Cardiac septum (tissue), 1 donor: Measurements from ENCODE around the gene GMDS. TPM values are rescaled to one million over a fixed set of nuclear protein-coding genes. Genes with fewer than 3 reads are reported as not detected.

Experiments used
- DNase-seq: peaks from one replicate; pipeline ENCODE4 v3.0.0-alpha.2; 2020; ENCODE audit warnings: low spot score
- intact Hi-C: fragments of 100-400 bp; cut with DNase I; formaldehyde crosslinking; loops from one replicate; pipeline ENCODE4 v1.14.0; 2022
- total RNA-seq: library from RNA; stranded (reverse); fragmentation: NEBNext Ultra II Directional; extraction: Animal tissue kit (Norgen Biotek cat#: 25700); gene quantifications from one replicate; pipeline ENCODE4 v1.2.1, GENCODE V29; 2021
- donor health status: DM: no; HTN: no; CAD: no.

Gene GMDS
- total RNA-seq, 1 donor from 2014 or later = 6.3 TPM

DNA sequence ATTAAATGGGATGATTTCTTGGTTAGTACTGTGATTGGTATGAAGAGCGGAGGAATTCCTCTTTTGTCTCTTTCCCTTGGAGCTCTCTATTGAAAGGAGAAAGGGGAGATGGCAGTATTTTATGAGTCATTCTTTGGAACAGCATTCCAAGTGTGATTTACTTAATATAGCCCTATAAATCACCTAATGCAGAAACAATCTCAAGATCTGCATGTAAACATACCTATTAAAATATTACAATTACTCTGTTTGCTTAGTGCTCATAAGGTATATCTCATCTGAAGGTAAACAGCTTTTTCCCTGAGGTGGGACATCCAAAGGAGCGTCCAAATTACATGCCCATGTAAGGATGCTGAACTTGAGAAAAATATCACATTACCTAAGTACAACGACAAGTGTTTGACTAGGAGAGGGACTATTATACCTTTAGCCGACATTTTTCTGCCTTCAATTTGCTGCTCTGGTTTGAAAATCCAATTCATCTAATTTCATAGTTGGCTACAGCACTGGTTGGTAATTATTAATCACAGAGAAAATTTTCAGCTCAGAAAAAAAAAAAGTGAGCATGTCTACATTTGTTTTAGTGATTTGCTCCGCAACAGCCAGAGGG is 406.7 kb downstream of the GMDS start:
- intact Hi-C loops = loop anchor here (10.0 kb wide), 1 partner anchor 186 kb away; no protein-coding TSS in a partner anchor
- DNase-seq = no peak

DNA sequence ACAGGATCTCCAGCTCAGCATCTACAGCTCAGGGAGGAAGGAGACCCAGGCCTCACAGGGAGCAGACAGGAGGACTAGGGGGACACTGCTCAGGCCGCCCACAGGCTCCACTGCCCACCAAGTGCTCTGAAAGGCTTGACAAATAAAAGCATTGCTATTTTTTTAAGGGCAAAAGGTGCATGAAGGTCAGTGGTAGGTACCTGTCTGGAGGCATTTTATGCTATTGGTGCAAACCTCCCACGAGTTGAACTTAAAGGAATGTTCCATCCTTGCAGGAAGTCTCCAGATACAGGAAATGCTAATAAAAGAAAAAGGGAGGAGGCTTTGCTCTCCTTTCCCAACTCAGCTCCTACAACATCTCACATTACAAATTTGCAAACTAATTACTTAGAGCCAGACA is 407.6 kb downstream of the GMDS start:
- no peak for DNase-seq
- intact Hi-C loops = loop anchor here (10.0 kb wide), 1 partner anchor 187 kb away; no protein-coding TSS in a partner anchor

DNA sequence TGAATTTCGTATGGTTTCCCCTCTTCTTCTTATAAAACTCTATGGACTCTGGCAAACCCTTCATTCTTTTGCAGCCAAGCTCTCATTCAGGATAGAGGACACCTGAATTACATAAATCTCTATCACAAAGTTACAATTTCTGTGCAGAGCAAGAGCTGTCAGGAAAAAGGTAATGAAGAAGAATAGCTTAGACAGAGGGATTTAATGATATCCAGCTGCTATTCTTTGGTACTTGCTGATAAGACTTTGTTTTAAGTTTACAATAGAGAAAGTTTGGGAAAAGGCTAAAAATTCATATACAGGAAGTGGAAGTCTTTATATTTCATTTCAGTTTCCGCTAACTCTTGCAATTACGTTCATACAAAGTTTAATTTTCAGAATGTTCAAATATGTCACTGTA is 408.7 kb downstream of the GMDS start:
- intact Hi-C loops = loop anchor here (10.0 kb wide), 1 partner anchor 188 kb away; no protein-coding TSS in a partner anchor
- DNase-seq = no peak

DNA sequence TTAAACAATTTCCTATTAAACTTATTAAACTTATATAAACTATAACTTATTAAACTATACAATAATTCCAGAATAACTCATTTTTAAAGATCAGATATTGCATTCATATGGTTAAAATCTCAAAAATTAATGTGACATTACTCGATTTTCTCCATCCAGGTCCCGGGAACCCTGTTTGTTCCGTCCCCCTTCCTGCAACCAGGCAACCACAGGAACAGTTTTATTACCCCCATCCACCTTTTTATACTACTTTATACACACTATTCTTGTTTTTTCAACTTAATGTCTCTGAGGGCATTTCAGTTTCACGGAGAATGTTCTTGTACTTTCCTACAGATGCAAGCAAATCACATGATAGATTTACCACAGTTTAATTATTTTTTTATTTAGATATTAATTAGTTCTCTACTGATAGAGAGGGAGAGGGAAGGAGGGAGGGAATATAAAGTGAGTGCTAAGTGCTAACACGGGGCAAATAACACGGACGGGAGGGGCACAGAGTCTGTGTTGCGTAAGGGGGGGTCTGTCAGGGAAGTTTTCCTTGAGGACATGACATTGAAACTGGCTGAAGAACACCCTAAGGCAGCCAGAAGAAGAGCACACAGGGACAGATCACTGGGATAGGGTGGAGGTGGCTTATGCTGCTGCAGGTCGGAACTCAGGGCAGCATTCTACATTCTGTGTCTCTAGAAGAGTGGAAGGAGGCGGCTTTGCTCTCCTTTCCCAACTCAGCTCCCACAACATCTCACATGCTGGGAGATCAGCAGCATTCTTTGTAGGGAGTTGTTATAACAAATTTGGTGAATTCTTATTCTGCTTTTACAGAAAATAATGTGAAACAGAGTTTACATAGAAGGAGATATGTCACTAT is 410.5 kb downstream of the GMDS start:
- DNase-seq = no peak
- intact Hi-C loops = loop anchor here (10.0 kb wide), 1 partner anchor 190 kb away; no protein-coding TSS in a partner anchor

DNA sequence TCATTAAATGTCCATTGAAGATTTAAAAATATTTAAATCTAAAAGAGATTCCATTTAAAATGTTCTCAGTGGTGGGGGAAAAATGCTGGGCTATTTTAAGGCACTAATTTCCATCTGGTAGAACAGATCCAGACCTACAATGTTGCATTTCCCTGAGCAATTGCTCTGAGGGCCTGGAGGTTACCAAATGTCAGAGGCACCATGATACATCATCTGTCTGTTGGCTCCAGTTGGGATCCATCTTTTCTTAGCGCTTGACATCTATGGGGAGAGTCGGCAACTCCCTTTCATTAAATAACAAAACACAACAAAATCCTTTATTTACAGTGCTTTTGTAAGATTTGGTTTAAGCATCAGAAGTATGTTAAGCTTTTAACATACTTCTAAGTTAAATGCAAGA is 411.2 kb downstream of the GMDS start:
- intact Hi-C loops = loop anchor here (10.0 kb wide), 1 partner anchor 191 kb away; no protein-coding TSS in a partner anchor
- no peak for DNase-seq

DNA sequence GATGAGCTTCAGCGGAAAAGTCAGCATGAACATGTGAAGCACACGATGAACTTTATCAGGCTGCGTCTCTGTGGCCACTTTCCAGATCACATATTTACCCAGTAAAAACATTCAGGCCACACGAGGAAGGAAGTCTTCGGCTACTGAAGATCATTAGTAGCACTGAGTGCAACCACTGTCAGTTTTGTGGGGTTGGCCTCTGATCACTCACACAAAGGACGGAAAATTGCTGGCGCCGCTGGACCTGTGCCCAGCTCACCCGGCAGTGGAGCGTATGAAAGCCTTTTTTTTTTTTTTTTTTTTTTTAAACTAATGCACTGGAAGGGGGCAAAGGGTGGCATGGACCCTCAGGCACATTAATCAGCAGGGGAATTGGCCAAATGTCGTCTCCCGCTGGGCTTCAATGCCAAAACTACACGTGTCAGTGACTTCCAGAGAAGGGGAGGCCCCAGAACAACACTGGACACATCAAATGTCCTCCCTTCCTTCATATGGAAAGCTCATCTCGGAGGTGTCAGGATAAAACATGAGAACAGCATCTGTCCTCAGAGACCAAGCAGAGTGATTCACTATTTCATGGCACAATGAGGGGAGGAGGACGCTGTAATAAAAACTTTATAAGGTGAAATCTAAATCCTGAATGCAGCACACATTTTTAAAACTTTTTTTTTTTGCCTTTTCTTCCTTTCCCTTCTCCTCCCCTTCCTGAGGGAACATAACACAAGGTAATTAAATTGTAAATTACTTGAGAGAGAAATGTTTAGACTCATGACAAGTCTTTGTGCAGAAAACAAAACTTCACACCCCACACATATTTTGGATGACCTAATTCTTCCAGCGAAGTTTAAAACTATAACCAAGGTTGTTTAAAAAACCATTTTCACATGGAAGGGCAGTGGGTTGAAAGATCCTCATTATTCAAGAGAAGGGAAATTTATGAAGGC is 412.3 kb downstream of the GMDS start:
- intact Hi-C loops = loop anchor here (10.0 kb wide), 1 partner anchor 192 kb away; no protein-coding TSS in a partner anchor
- DNase-seq = no peak

DNA sequence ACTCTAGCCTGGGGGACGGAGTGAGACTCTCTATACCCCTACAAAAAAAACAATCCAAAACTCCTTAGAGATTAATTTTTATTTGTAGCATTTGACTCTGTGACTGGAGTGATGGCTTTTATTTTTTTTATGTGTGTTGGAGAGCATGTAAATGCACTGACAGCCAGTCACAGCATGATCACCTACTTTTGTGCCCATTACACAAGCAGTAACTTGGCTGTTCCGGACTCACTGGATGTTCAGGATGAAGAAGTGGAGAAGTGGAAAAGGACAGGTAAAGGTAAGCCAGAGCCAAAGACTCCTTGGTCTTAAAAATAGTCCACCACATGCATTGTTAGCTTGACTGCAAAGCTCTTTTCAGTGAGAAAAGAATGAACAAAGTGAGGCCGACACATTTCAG is 413.0 kb downstream of the GMDS start:
- no peak for DNase-seq
- intact Hi-C loops = loop anchor here (10.0 kb wide), 1 partner anchor 192 kb away; no protein-coding TSS in a partner anchor

DNA sequence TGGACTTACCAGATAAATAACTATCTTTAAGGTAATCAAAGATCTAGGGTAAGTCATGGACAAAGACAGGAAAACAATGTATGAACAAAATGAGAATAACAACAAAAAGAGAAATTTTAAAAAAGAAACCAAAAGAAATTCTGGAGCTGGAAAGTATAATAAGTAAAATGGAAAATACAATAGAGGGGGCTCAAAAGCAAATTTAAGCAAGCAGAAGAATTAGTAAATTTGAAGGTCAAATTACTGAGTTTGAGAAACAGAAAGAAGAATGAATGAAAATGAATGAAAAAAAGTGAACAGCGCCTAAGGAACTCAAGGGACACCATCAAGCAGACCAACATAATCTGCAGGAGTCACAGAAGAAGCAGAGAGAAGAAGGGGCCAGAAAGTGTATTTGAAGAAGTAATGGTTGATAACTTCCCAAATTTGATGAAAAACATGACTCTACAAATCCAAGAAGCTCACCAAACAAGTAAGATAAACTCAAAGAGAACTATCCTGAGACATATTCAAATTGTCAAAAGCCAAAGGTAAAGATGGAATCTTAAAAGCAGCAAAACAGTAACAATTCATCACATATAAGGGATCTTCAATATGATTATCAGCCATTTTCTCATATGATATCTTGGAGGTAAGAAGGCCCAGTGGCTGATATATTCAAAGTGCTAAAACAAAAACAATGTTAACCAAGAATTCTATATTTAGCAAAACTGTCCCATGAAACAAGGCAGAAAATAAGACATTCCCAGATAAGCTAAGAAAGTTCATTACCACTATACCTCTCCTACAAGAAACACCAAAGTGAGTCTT is 417.2 kb downstream of the GMDS start:
- intact Hi-C loops = no loop called here
- DNase-seq = no peak

DNA sequence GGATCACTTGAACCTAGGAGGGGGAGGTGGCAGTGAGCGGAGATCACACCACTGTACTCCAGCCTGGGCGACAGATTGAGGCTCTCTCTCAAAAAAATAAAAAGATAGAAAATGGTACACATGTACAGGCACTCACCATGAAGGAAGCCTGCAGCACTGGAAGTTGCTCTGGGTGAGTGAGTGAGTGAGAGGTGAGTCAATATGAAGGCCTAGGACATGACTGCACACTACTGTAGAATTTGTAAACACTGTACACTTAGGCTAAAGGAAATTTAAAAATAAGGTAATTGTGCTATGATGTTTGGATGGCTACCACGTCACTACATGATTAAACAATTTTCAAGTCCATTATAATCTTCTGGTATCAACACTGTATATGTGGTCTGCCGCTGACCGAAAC is 419.5 kb downstream of the GMDS start:
- intact Hi-C loops = no loop called here
- DNase-seq = no peak

DNA sequence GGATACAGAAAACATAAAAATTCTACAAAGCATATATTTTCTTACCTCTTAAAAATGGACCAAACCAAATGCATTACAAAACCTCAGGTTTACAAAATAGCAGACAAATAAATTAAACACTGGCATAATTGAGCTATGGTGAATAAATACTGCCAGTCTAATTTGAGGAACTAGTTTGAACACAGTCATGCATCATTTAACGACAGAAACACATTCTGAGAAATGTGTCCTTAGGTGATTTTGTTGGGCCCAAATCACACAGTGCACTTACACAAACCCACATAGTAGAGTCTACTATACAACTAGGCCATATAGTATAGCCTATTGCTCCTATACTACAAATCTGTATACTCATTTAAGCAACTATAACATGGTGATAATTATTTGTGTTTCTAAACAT is 420.1 kb downstream of the GMDS start:
- no peak for DNase-seq
- intact Hi-C loops = no loop called here

DNA sequence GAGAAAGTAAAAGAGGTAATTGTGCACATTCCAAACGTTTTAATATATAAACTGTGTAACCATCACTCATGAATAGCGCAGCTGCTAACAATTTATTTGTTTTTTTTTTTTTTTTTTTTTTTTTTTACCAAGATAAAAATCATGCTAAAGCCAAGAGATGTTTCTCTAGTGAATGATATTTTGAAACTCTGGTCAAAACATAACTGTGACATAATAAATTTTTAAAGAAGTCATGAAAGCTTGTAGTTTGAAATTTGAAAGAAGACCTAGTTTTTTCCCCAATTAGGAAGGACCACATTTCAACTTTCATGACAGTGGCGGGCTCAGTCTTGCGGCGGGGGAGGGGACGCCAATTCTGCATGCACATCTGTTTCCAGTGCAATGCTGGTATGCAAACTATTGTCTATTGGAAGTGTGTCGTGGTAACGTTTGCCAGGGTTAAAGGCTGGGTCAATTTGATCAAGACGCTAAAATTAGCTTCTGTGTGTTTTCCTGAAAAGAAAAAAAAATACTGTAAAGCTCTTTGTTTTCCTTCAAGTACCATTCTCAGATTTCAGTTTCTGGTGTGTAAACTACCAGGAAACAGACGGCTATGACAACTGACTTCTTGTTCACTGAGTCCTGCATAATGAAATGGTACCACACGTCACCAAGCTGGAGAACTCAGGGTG is 423.8 kb downstream of the GMDS start:
- no peak for DNase-seq
- intact Hi-C loops = no loop called here

DNA sequence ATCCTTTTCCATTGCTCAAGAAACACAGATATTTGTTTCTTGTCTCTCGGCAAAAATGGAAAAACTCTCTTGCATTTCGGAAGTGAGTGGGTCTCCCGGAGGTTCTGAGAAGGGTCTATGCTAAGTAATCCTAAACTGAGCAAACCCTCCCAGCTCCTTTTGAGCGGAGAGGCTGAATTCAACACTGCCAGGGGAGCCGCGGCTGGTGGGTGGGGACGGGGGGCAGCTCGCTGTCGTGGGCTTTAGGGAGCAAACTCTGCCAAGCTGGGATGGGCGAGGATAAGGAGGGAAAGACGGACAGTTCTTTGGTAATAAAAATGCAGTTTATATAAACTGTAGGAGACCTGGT is 424.3 kb downstream of the GMDS start:
- no peak for DNase-seq
- intact Hi-C loops = no loop called here

DNA sequence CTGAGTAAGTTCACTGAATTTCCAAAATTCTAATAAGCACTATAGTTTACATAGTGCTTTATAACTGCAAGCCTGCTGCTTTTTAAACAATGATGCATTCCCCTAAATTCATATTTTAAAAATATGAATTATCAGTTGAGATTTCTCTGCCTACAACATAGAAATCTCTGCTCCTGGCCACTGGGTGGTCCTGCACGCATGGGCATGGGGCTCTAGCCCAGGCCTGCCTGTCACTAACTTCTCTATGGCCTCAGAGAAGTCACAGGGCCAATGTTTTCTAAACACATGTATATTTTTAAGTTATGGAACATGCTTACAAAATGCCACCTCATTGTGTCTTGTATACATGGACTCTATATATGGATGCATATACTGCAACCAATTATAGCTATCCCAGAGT is 424.7 kb downstream of the GMDS start:
- intact Hi-C loops = no loop called here
- DNase-seq = no peak

DNA sequence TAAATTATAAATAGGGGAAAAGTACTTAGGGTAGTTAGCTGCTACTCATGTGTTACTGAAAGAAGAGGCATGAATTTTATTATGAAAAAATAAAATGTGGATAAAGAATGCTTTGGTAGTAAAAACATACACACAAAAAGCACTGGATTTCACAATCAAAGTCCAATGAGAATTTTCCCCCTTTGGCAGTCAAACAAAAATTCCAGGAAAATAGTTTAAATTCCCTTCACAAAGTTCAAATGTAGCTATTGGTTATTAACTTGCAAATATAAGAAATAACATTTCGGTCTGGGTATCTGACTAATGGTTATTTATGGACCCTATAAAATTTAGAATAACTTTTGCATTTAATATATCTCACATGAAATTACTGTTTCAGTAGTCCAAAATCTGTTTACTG is 425.2 kb downstream of the GMDS start:
- DNase-seq = no peak
- intact Hi-C loops = no loop called here

DNA sequence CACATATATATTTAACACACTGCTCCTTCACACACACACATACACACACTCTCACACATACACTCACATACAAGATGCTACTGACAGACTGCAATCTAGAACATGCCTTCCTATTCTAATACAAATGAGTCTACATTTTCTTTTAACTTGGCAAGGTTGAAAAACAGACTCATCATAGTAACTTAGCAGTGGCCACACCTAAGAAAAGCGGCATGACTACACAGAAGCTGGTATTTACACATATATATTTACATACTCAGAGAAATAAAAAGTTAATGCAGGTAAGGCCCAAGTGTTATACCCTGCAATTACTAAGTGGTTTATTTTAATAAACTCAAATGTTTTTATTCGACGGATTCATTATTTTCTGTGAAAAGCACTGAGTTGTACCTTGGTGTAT is 426.4 kb downstream of the GMDS start:
- DNase-seq = no peak
- intact Hi-C loops = no loop called here

DNA sequence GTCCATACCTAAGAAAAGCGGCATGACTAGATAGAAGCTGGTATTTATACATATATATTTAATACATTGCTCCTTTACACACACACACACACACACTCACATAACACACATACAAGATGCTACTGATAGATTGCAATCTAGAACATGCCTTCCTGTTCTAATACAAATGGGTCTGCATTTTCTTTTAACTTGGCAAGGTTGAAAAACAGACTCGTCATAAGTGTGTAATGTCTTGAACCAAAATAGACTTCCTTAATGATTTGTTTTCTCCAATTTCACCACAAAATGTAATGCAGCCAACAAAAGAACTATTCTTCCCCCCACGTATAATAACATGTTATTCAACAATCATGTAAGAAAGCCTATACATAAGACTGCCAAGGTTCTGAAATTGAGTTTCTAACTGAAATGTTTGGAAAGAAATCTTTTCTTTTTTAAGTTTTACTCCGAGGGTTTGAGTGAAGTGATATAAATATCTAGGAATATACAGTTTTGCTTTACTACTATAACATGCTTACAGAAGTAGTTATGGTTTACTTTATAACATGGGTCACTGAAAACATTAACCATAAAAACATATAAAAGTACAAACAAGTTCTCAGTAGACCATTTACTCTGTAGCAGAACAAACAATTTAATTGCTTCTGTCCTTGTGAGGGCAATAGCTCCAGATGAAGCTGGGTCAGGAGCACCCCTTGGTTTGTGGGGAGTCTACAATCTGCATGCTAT is 428.2 kb downstream of the GMDS start:
- intact Hi-C loops = no loop called here
- DNase-seq = no peak

DNA sequence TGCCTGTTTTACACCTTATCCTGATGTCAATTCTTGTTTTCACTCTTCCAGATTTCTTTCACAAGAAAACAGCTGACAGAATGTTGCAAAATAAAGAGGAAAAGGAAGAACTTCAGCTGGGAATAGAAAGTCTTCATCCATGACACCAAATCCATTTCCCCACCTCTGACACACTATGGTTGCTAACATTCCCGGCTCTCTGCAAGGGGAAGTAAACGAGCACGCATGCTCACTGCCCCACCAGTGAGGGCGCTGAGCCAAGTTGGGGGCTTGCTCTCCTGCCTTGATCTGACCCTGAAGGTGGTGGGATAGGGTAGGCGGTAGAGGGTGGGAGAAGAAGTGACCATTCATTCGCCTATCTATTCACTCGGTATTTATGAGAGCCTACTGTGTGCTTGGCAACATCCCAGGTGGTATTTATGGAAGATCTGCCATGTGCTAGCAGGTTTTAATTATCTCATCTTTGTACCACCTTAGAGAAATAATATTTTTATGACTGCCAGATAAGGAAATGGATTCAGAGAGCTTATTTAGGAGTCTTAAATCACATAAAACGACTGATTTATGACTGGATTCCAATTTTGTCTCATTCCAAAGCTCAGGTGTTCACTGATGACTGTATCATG is 429.5 kb downstream of the GMDS start:
- intact Hi-C loops = no loop called here
- DNase-seq = no peak
